ENCODE results near the gene ALOX15B. TPM values are rescaled to one million over a fixed set of nuclear protein-coding genes. Genes with fewer than 3 reads are reported as not detected.

ALOX15B gene
- total and polyA plus RNA-seq, 2 of the 13 experiments (the other 11 are each of a cell fraction or from before 2014, with no cell fraction given): not detected

- TF ChIP-seq ZNF580 (CRISPR knock-in tag; IDR thresholded peaks at IDR 0.05; ENCODE audit: borderline replicate concordance, low read depth): peak; percentile 37; the same call in 1 of the 2 replicates
- no peak for TF ChIP-seq TOE1 (CRISPR knock-in tag; IDR thresholded peaks at IDR 0.05)
- TF ChIP-seq ZNF180 (CRISPR knock-in tag; IDR thresholded peaks at IDR 0.05; ENCODE audit: borderline replicate concordance, low read depth): no peak
- TF ChIP-seq ZNF264 (CRISPR knock-in tag; IDR thresholded peaks at IDR 0.05): no peak
- TF ChIP-seq ISX (CRISPR knock-in tag; conservative IDR thresholded peaks at IDR 0.05): no peak
- TF ChIP-seq FOXK1 (CRISPR knock-in tag; IDR thresholded peaks at IDR 0.05; ENCODE audit: borderline replicate concordance, low read depth): 0 out of 2 replicates have a peak, but pooled peaks have one; percentile 22
- TF ChIP-seq ZNF138 (CRISPR knock-in tag; IDR thresholded peaks at IDR 0.05; ENCODE audit: low read depth): no peak
- TF ChIP-seq SP1 (IDR thresholded peaks at IDR 0.05): no peak
- peak; percentile 39; the same call in 1 of the 2 replicates for TF ChIP-seq SP1 (CRISPR knock-in tag; IDR thresholded peaks at IDR 0.05)
- TF ChIP-seq ZGPAT (CRISPR knock-in tag; IDR thresholded peaks at IDR 0.05): peak; percentile 98
- TF ChIP-seq ZMYM4 (CRISPR knock-in tag; IDR thresholded peaks at IDR 0.05): 0 out of 2 replicates have a peak, but pooled peaks have one; percentile 37
- TF ChIP-seq TCF12 (IDR thresholded peaks at IDR 0.05): no peak
- peak; percentile 97 for TF ChIP-seq TCF12 (CRISPR knock-in tag; IDR thresholded peaks at IDR 0.05)
- peak; percentile 92 to 96; a peak in 2 of 4 replicates for TF ChIP-seq POLR2A (IDR thresholded peaks at IDR 0.05; ENCODE audit: insufficient read depth in 1 of 2, low read depth in 2 of 2, low read length in 2 of 2)
- TF ChIP-seq ZNF598 (CRISPR knock-in tag; IDR thresholded peaks at IDR 0.05; ENCODE audit: borderline replicate concordance): no peak; the same call in 1 of the 2 replicates
- TF ChIP-seq, protein P1, sequence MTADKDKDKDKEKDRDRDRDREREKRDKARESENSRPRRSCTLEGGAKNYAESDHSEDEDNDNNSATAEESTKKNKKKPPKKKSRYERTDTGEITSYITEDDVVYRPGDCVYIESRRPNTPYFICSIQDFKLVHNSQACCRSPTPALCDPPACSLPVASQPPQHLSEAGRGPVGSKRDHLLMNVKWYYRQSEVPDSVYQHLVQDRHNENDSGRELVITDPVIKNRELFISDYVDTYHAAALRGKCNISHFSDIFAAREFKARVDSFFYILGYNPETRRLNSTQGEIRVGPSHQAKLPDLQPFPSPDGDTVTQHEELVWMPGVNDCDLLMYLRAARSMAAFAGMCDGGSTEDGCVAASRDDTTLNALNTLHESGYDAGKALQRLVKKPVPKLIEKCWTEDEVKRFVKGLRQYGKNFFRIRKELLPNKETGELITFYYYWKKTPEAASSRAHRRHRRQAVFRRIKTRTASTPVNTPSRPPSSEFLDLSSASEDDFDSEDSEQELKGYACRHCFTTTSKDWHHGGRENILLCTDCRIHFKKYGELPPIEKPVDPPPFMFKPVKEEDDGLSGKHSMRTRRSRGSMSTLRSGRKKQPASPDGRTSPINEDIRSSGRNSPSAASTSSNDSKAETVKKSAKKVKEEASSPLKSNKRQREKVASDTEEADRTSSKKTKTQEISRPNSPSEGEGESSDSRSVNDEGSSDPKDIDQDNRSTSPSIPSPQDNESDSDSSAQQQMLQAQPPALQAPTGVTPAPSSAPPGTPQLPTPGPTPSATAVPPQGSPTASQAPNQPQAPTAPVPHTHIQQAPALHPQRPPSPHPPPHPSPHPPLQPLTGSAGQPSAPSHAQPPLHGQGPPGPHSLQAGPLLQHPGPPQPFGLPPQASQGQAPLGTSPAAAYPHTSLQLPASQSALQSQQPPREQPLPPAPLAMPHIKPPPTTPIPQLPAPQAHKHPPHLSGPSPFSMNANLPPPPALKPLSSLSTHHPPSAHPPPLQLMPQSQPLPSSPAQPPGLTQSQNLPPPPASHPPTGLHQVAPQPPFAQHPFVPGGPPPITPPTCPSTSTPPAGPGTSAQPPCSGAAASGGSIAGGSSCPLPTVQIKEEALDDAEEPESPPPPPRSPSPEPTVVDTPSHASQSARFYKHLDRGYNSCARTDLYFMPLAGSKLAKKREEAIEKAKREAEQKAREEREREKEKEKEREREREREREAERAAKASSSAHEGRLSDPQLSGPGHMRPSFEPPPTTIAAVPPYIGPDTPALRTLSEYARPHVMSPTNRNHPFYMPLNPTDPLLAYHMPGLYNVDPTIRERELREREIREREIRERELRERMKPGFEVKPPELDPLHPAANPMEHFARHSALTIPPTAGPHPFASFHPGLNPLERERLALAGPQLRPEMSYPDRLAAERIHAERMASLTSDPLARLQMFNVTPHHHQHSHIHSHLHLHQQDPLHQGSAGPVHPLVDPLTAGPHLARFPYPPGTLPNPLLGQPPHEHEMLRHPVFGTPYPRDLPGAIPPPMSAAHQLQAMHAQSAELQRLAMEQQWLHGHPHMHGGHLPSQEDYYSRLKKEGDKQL (CRISPR knock-in tag; IDR thresholded peaks at IDR 0.05; ENCODE audit: low read depth): peak; percentile 100
- TF ChIP-seq HINFP (CRISPR knock-in tag; IDR thresholded peaks at IDR 0.05; ENCODE audit: low read depth): 0 out of 2 replicates have a peak, but pooled peaks have one; percentile 13
- TF ChIP-seq YEATS2 (CRISPR knock-in tag; IDR thresholded peaks at IDR 0.05; ENCODE audit: borderline replicate concordance): no peak
Observed at GRCh38 chr17:8056232-8056975, 17.5 kb downstream of the ALOX15B start (continued).
